GM19468 (cell line): ENCODE results near the gene KIFAP3.

Experiments
- ATAC-seq: cut with Tn5 transposase; IDR thresholded peaks from one replicate; pipeline ENCODE4 v1.9.1; 2021; ENCODE audit warnings: mild to moderate bottlenecking, moderate library complexity, moderate number of reproducible peaks; ENCODE audit not compliant: unreplicated experiment; ENCODE audit errors: extremely low read depth

KIFAP3 gene

GRCh38 chr1:169999331-169999741 lies 75.2 kb downstream of the KIFAP3 start:
- no peak for ATAC-seq

GRCh38 chr1:169995993-169996392 lies 78.5 kb downstream of the KIFAP3 start:
- no peak for ATAC-seq

GRCh38 chr1:169989246-169989645 lies 85.2 kb downstream of the KIFAP3 start:
- ATAC-seq, result no peak

GRCh38 chr1:169985757-169986156 lies 88.7 kb downstream of the KIFAP3 start:
- ATAC-seq, result no peak

- ATAC-seq, result no peak
Measured at GRCh38 chr1:169974067-169974466, 100.4 kb downstream of the KIFAP3 start.

GRCh38 chr1:169970114-169970513 lies 104.4 kb downstream of the KIFAP3 start:
- no peak for ATAC-seq

- no peak for ATAC-seq
Measured at GRCh38 chr1:169968174-169968573, 106.3 kb downstream of the KIFAP3 start.

GRCh38 chr1:169964206-169964605 lies 110.3 kb downstream of the KIFAP3 start:
- ATAC-seq, result no peak

GRCh38 chr1:169959686-169960085 lies 114.8 kb downstream of the KIFAP3 start:
- ATAC-seq, result no peak

GRCh38 chr1:169958987-169959386 lies 115.5 kb downstream of the KIFAP3 start:
- ATAC-seq, result no peak

GRCh38 chr1:169957884-169958283 lies 116.6 kb downstream of the KIFAP3 start:
- no peak for ATAC-seq

GRCh38 chr1:169951108-169951507 lies 123.4 kb downstream of the KIFAP3 start:
- no peak for ATAC-seq

- no peak for ATAC-seq
Measured at GRCh38 chr1:169949139-169949538, 125.4 kb downstream of the KIFAP3 start.

- ATAC-seq, result no peak
Measured at GRCh38 chr1:169946206-169946605, 128.3 kb downstream of the KIFAP3 start.

- no peak for ATAC-seq
Measured at GRCh38 chr1:169945181-169945580, 129.3 kb downstream of the KIFAP3 start.

- ATAC-seq, result no peak
Measured at GRCh38 chr1:169944621-169945020, 129.9 kb downstream of the KIFAP3 start.

- no peak for ATAC-seq
Measured at GRCh38 chr1:169943963-169944526, 130.4 kb downstream of the KIFAP3 start.

GRCh38 chr1:169941982-169942830 lies 132.3 kb downstream of the KIFAP3 start:
- no peak for ATAC-seq

GRCh38 chr1:169933984-169934725 lies 140.3 kb downstream of the KIFAP3 start:
- no peak for ATAC-seq

- no peak for ATAC-seq
Measured at GRCh38 chr1:169931795-169932231, 142.7 kb downstream of the KIFAP3 start.

GRCh38 chr1:169929210-169929526 lies 145.3 kb downstream of the KIFAP3 start:
- no peak for ATAC-seq
